Liver (tissue), 9 donors: ENCODE data around the gene MT1M. TPM values are rescaled to one million over a fixed set of nuclear protein-coding genes. Genes with fewer than 3 reads are reported as not detected.
"Not testable (repeated sequence)": the region's sequence is repeated elsewhere in the genome, so short reads cannot be mapped to it uniquely, and the experiment has no call there.

Source experiments
- DNase-seq: peaks from one replicate; pipeline ENCODE4 v3.0.0-alpha.2; 2017; ENCODE audit warnings: low spot score
- H3K27ac ChIP-seq, 2 donors: one replicate each; pipeline ENCODE4 v1.7.0; 2013; ENCODE audit warnings: inconsistent platforms in 2 of 2, low read length in 2 of 2, control low read depth in 1 of 2, low read depth in 1 of 2, mild to moderate bottlenecking in 1 of 2
- H3K27me3 ChIP-seq, 4 donors: one replicate each; pipeline versions ENCODE4 v1.6.1 to v1.7.0; 2013; ENCODE audit warnings: low read length in 3 of 4, inconsistent platforms in 1 of 4, mild to moderate bottlenecking in 1 of 4, moderate library complexity in 1 of 4; ENCODE audit not compliant: control insufficient read depth in 4 of 4, insufficient read depth in 4 of 4
- H3K36me3 ChIP-seq, 4 donors: one replicate each; pipeline versions ENCODE4 v1.6.1 to v1.7.0; 2013; ENCODE audit warnings: low read length in 3 of 4, mild to moderate bottlenecking in 3 of 4, low read depth in 1 of 4, moderate library complexity in 1 of 4; ENCODE audit not compliant: control insufficient read depth in 4 of 4, insufficient read depth in 3 of 4
- H3K4me1 ChIP-seq, 4 donors: one replicate each; pipeline versions ENCODE4 v1.6.1 to v1.7.0; 2013; ENCODE audit warnings: low read length in 3 of 4, mild to moderate bottlenecking in 3 of 4, moderate library complexity in 1 of 4; ENCODE audit not compliant: control insufficient read depth in 4 of 4, insufficient read depth in 4 of 4
- H3K4me3 ChIP-seq, 3 donors: one replicate each; pipeline versions ENCODE4 v1.6.1 to v1.7.0; 2013; ENCODE audit warnings: low read length in 3 of 3, control low read depth in 1 of 3, low read depth in 1 of 3, mild to moderate bottlenecking in 1 of 3
- H3K9ac ChIP-seq, 2 donors: one replicate each; pipeline ENCODE4 v1.7.0; 2013; ENCODE audit warnings: low read length in 2 of 2, mild to moderate bottlenecking in 2 of 2, moderate library complexity in 2 of 2, control low read depth in 1 of 2, low read depth in 1 of 2
- H3K9me3 ChIP-seq, 4 donors: one replicate each; pipeline versions ENCODE4 v1.6.1 to v1.7.0; 2013; ENCODE audit warnings: low read length in 3 of 4; ENCODE audit not compliant: control insufficient read depth in 4 of 4
- ATF3 ChIP-seq: IDR thresholded peaks from 2 replicates; pipeline ENCODE4 v1.6.1; 2016; ENCODE audit warnings: antibody characterized with exemption
- EGR1 ChIP-seq, 2 donors: IDR thresholded peaks; 2 replicates each; pipeline ENCODE4 v1.6.1; 2016 to 2018; ENCODE audit warnings: antibody characterized with exemption in 2 of 2, low read depth in 2 of 2
- FOXA1 ChIP-seq: IDR thresholded peaks from 2 replicates; pipeline ENCODE4 v1.6.1; 2016; ENCODE audit warnings: antibody characterized with exemption
- FOXA2 ChIP-seq: IDR thresholded peaks from 2 replicates; pipeline ENCODE4 v1.6.1; 2016; ENCODE audit warnings: antibody characterized with exemption
- GABPA ChIP-seq, 2 donors: IDR thresholded peaks in 1 of 2; conservative IDR thresholded peaks in 1 of 2; 2 replicates each; pipeline ENCODE4 v1.6.1; 2016; ENCODE audit warnings: antibody characterized with exemption in 2 of 2, mild to moderate bottlenecking in 1 of 2, moderate library complexity in 1 of 2
- HNF4A ChIP-seq, 2 donors: conservative IDR thresholded peaks; 2 replicates each; pipeline ENCODE4 v1.6.1; 2016; ENCODE audit warnings: antibody characterized with exemption in 2 of 2, mild to moderate bottlenecking in 2 of 2
- HNF4G ChIP-seq: IDR thresholded peaks from 2 replicates; pipeline ENCODE4 v1.6.1; 2016; ENCODE audit warnings: antibody characterized with exemption
- JUND ChIP-seq, 2 donors: IDR thresholded peaks; 2 replicates each; pipeline ENCODE4 v1.6.1; 2016; ENCODE audit warnings: antibody characterized with exemption in 2 of 2
- NR2F2 ChIP-seq: IDR thresholded peaks from 2 replicates; pipeline ENCODE4 v1.6.1; 2016; ENCODE audit warnings: antibody characterized with exemption
- RAD21 ChIP-seq, 2 donors: IDR thresholded peaks; 2 replicates each; pipeline ENCODE4 v1.6.1; 2016; ENCODE audit warnings: antibody characterized with exemption in 2 of 2, mild to moderate bottlenecking in 2 of 2
- REST ChIP-seq: IDR thresholded peaks from 2 replicates; pipeline ENCODE4 v1.6.1; 2016; ENCODE audit warnings: antibody characterized with exemption, mild to moderate bottlenecking
- RXRA ChIP-seq, 2 donors: IDR thresholded peaks; 2 replicates each; pipeline ENCODE4 v1.6.1; 2017 to 2018; ENCODE audit warnings: antibody characterized with exemption in 2 of 2, mild to moderate bottlenecking in 1 of 2
- SP1 ChIP-seq: IDR thresholded peaks from 2 replicates; pipeline ENCODE4 v1.6.1; 2018; ENCODE audit warnings: antibody characterized with exemption, mild to moderate bottlenecking
- TAF1 ChIP-seq: conservative IDR thresholded peaks from 2 replicates; pipeline ENCODE4 v1.6.1; 2016; ENCODE audit warnings: antibody characterized with exemption, mild to moderate bottlenecking
- YY1 ChIP-seq: IDR thresholded peaks from 2 replicates; pipeline ENCODE4 v1.6.1; 2016; ENCODE audit warnings: antibody characterized with exemption, mild to moderate bottlenecking
- WGBS: extraction: QIAGEN DNeasy Blood & Tissue Kit; methylation state at CpG from one replicate; pipeline ENCODE4 v1.1.7; 2013; 5-methylcytosine and 5-hydroxymethylcytosine counted together
- polyA plus RNA-seq, 2 donors: library from polyadenylated mRNA; stranded (reverse) in 1 of 2; unstranded in 1 of 2; fragments of 200-250 nt in 1 of 2; fragments of >200 nt in 1 of 2; fragmentation: Nextera tagmentation in 1 of 2; extraction: Ambion mirVana in 1 of 2; gene quantifications; one replicate each; pipeline versions ENCODE4 v1.2.1 to v1.2.3, GENCODE V29; 2013 to 2015
- total RNA-seq, 2 donors: library from RNA; depleted of rRNA; stranded (reverse); fragments of >200 nt; gene quantifications; one replicate each; pipeline ENCODE4 v1.2.3, GENCODE V29; 2014
- TF ChIP-seq, protein P1 (sequence below): IDR thresholded peaks from 2 replicates; pipeline ENCODE4 v1.6.1; 2016; ENCODE audit warnings: antibody characterized with exemption
- TF ChIP-seq, protein P2 (sequence below): fragments of 150-350 bp; IDR thresholded peaks from 2 replicates; pipeline ENCODE4 v1.5.1; 2017; ENCODE audit warnings: improper control_type of control experiment, low read depth, low read length; ENCODE audit not compliant: missing input control
- TF ChIP-seq, protein P3 (sequence below): IDR thresholded peaks from 2 replicates; pipeline ENCODE4 v1.6.1; 2016; ENCODE audit warnings: antibody characterized with exemption
- donor health status: healthy.
- donor health status: healthy.
- donor health status: healthy.
- donor health status: healthy.
- donor health status: healthy.

The MT1M gene
- total and polyA plus RNA-seq, 4 donors: 20.4 to 343 (median 194) TPM

- WGBS: 56% methylated on average over 8 of the region's 8 CpGs
These were observed 33.1 kb downstream of the MT1M start for GRCh38 chr16:56665286-56666261.

GRCh38 chr16:56667581-56668571 is 35.4 kb downstream of the MT1M start, which contains the start of gene MT1G:
TSS of gene MT1G (minus strand) at chr16:56668065. CDS start at chr16:56667993, 72 bp downstream.
- peak; percentile 36 to 71 for TF ChIP-seq RXRA (IDR thresholded peaks at IDR 0.05)
- TF ChIP-seq HNF4G: peak; percentile 44
- peak in 1 of 2 donors; percentile 16 for TF ChIP-seq GABPA (IDR thresholded peaks at IDR 0.05 in 1 of 2, conservative IDR thresholded peaks at IDR 0.05 in 1 of 2)
- TF ChIP-seq, protein P1, sequence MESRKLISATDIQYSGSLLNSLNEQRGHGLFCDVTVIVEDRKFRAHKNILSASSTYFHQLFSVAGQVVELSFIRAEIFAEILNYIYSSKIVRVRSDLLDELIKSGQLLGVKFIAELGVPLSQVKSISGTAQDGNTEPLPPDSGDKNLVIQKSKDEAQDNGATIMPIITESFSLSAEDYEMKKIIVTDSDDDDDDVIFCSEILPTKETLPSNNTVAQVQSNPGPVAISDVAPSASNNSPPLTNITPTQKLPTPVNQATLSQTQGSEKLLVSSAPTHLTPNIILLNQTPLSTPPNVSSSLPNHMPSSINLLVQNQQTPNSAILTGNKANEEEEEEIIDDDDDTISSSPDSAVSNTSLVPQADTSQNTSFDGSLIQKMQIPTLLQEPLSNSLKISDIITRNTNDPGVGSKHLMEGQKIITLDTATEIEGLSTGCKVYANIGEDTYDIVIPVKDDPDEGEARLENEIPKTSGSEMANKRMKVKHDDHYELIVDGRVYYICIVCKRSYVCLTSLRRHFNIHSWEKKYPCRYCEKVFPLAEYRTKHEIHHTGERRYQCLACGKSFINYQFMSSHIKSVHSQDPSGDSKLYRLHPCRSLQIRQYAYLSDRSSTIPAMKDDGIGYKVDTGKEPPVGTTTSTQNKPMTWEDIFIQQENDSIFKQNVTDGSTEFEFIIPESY: peak; percentile 48
- no peak for TF ChIP-seq FOXA1
- peak; percentile 90 for TF ChIP-seq SP1
- peak; percentile 75 for TF ChIP-seq REST
- peak in 1 of 2 donors; percentile 58 for TF ChIP-seq JUND (IDR thresholded peaks at IDR 0.05)
- peak; percentile 15 for TF ChIP-seq ATF3
- no peak for TF ChIP-seq FOXA2
- TF ChIP-seq HNF4A (conservative IDR thresholded peaks at IDR 0.05): peak; percentile 63
- TF ChIP-seq, protein P2, sequence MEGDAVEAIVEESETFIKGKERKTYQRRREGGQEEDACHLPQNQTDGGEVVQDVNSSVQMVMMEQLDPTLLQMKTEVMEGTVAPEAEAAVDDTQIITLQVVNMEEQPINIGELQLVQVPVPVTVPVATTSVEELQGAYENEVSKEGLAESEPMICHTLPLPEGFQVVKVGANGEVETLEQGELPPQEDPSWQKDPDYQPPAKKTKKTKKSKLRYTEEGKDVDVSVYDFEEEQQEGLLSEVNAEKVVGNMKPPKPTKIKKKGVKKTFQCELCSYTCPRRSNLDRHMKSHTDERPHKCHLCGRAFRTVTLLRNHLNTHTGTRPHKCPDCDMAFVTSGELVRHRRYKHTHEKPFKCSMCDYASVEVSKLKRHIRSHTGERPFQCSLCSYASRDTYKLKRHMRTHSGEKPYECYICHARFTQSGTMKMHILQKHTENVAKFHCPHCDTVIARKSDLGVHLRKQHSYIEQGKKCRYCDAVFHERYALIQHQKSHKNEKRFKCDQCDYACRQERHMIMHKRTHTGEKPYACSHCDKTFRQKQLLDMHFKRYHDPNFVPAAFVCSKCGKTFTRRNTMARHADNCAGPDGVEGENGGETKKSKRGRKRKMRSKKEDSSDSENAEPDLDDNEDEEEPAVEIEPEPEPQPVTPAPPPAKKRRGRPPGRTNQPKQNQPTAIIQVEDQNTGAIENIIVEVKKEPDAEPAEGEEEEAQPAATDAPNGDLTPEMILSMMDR: peak; percentile 4
- TF ChIP-seq RAD21 (IDR thresholded peaks at IDR 0.05): peak in 1 of 2 donors; percentile 37
- peak; percentile 59 for TF ChIP-seq YY1
- TF ChIP-seq, protein P3, sequence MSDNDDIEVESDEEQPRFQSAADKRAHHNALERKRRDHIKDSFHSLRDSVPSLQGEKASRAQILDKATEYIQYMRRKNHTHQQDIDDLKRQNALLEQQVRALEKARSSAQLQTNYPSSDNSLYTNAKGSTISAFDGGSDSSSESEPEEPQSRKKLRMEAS: no peak
- peak; percentile 94 for TF ChIP-seq TAF1
- TF ChIP-seq NR2F2: no peak
- peak in 1 of 2 donors; percentile 32 for TF ChIP-seq EGR1 (IDR thresholded peaks at IDR 0.05; ENCODE audit: low read depth in 2 of 2)
- Histone ChIP-seq H3K36me3 (no peaks in the 10 kb centered on the region), H3K9ac (peak within 1 kb of the TSS; percentile 72 to 92), H3K9me3 (no peaks in the 10 kb centered on the region), H3K4me1 (peaks cover 0 to 20% (median 10%) of the 10 kb centered on the region in 4 donors), H3K4me3 (peak within 1 kb of the TSS; percentile 55 to 97 (median 71)), H3K27ac (peak within 1 kb of the TSS; percentile 90 to 94), H3K27me3 (no peaks in the 10 kb centered on the region)
- peak; percentile 83 for DNase-seq
- WGBS: 5% methylated on average over 46 of the region's 46 CpGs

More at GRCh38 chr16:56665286-56666261, 33.1 kb downstream of the MT1M start:
- TF ChIP-seq SP1 (peak; percentile 50), HNF4A (conservative IDR thresholded peaks at IDR 0.05) (peak in 1 of 2 donors; percentile 10), EGR1 (IDR thresholded peaks at IDR 0.05; ENCODE audit: low read depth in 2 of 2) (peak in 1 of 2 donors; percentile 6), ATF3 (peak; percentile 31), JUND (IDR thresholded peaks at IDR 0.05) (peak in 1 of 2 donors; percentile 47), TAF1 (peak; percentile 14)
- not testable (repeated sequence) for H3K9ac ChIP-seq, DNase-seq, H3K36me3 ChIP-seq, H3K9me3 ChIP-seq, H3K27me3 ChIP-seq
- peak overlapping the region in 1 of 3 donors; percentile 97 for H3K4me3 ChIP-seq
- H3K27ac ChIP-seq: peak overlapping the region; percentile 38 to 94
- H3K4me1 ChIP-seq: peaks cover 0 to 16% (median 7%) of the 10 kb centered on the region in 4 donors
